ENCODE measurements around the gene STX11. TPM values are rescaled to one million over a fixed set of nuclear protein-coding genes. Genes with fewer than 3 reads are reported as not detected.

Gene STX11
- total RNA-seq (ENCODE audit: low replicate concordance) = 0.16 and 3.5 TPM in 2 replicates

GRCh38 chr6:144149894-144150709, at the start of gene STX11:
TSS of gene STX11 (plus strand) at chr6:144150517. CDS start at chr6:144186628, 36,111 bp downstream.
- H3K4me3 ChIP-seq (ENCODE audit: low read depth, low read length) = peak within 1 kb of the TSS; percentile 81
- no peak for TF ChIP-seq CTCF (IDR thresholded peaks at IDR 0.05; ENCODE audit: insufficient read depth, low read length)
- peak; percentile 22 for DNase-seq (ENCODE audit: low read depth)

- TF ChIP-seq CTCF (IDR thresholded peaks at IDR 0.05; ENCODE audit: insufficient read depth, low read length) = no peak
- DNase-seq (ENCODE audit: low read depth) = no peak
- no peak overlapping the region for H3K4me3 ChIP-seq (ENCODE audit: low read depth, low read length)
These were observed 47.2 kb upstream of the STX11 start for GRCh38 chr6:144103026-144103563.

- no peak for TF ChIP-seq CTCF (IDR thresholded peaks at IDR 0.05; ENCODE audit: insufficient read depth, low read length)
- H3K4me3 ChIP-seq (ENCODE audit: low read depth, low read length) = no peak overlapping the region
- no peak for DNase-seq (ENCODE audit: low read depth)
These were observed 45.8 kb upstream of the STX11 start for GRCh38 chr6:144104488-144104887.

GRCh38 chr6:144104898-144105487, 45.3 kb upstream of the STX11 start:
- H3K4me3 ChIP-seq (ENCODE audit: low read depth, low read length) = no peak overlapping the region
- peak; percentile 91 for DNase-seq (ENCODE audit: low read depth)
- peak; percentile 62 for TF ChIP-seq CTCF (IDR thresholded peaks at IDR 0.05; ENCODE audit: insufficient read depth, low read length)

GRCh38 chr6:144106206-144106605, 44.1 kb upstream of the STX11 start:
- no peak overlapping the region for H3K4me3 ChIP-seq (ENCODE audit: low read depth, low read length)
- TF ChIP-seq CTCF (IDR thresholded peaks at IDR 0.05; ENCODE audit: insufficient read depth, low read length) = no peak
- DNase-seq (ENCODE audit: low read depth) = no peak

- DNase-seq (ENCODE audit: low read depth) = no peak
- TF ChIP-seq CTCF (IDR thresholded peaks at IDR 0.05; ENCODE audit: insufficient read depth, low read length) = no peak
- H3K4me3 ChIP-seq (ENCODE audit: low read depth, low read length) = no peak overlapping the region
These were observed 40.1 kb upstream of the STX11 start for GRCh38 chr6:144110210-144110609.

All from fibroblast of the aortic adventitia (primary cell).